Raji (cell line): ENCODE results near the gene VDAC2.

ENCODE experiments used
- POLR2A ChIP-seq: IDR thresholded peaks from 2 replicates; pipeline ENCODE4 v1.6.1; 2011; ENCODE audit warnings: low read depth, low read length, control low read depth; ENCODE audit not compliant: insufficient read depth

VDAC2 gene

GRCh38 chr10:75210282-75211006, at the start of gene VDAC2:
Gene VDAC2 (plus strand): TSS chr10:75210796. CDS start chr10:75211159, 363 bp downstream.
- TF ChIP-seq POLR2A: peak; percentile 91

- no peak for TF ChIP-seq POLR2A
Measured at GRCh38 chr10:75165684-75166622, 44.6 kb upstream of the VDAC2 start.

GRCh38 chr10:75166623-75166972, 44.0 kb upstream of the VDAC2 start:
- no peak for TF ChIP-seq POLR2A

- TF ChIP-seq POLR2A: no peak
Measured at GRCh38 chr10:75168275-75168674, 42.3 kb upstream of the VDAC2 start.

- TF ChIP-seq POLR2A: no peak
Measured at GRCh38 chr10:75170215-75170614, 40.4 kb upstream of the VDAC2 start.

GRCh38 chr10:75175046-75175445, 35.5 kb upstream of the VDAC2 start:
- TF ChIP-seq POLR2A: no peak

GRCh38 chr10:75176046-75176445, 34.5 kb upstream of the VDAC2 start:
- no peak for TF ChIP-seq POLR2A

- no peak for TF ChIP-seq POLR2A
Measured at GRCh38 chr10:75176736-75177135, 33.9 kb upstream of the VDAC2 start.

GRCh38 chr10:75179657-75180177, 30.9 kb upstream of the VDAC2 start:
- TF ChIP-seq POLR2A: no peak

- TF ChIP-seq POLR2A: no peak
Measured at GRCh38 chr10:75180592-75180991, 30.0 kb upstream of the VDAC2 start.

GRCh38 chr10:75181073-75181472, 29.5 kb upstream of the VDAC2 start:
- no peak for TF ChIP-seq POLR2A

- no peak for TF ChIP-seq POLR2A
Measured at GRCh38 chr10:75186310-75186709, 24.3 kb upstream of the VDAC2 start.

GRCh38 chr10:75187961-75188426, 22.6 kb upstream of the VDAC2 start:
- no peak for TF ChIP-seq POLR2A

GRCh38 chr10:75189266-75190096, 21.1 kb upstream of the VDAC2 start:
- TF ChIP-seq POLR2A: no peak

- TF ChIP-seq POLR2A: no peak
Measured at GRCh38 chr10:75191821-75192568, 18.6 kb upstream of the VDAC2 start.
